Astrocyte of the cerebellum (primary cell): Measurements from ENCODE around the gene FAM167B.
A peak's percentile ranks its signal among the peaks of the same experiment; 100 is the strongest.

Experiments used
- DNase-seq: peaks from one replicate; pipeline ENCODE4 v3.0.0-alpha.2; 2011; ENCODE audit warnings: low read depth
- H3K4me3 ChIP-seq: 2 replicates; pipeline ENCODE4 v1.5.1; 2011; ENCODE audit warnings: mild to moderate bottlenecking, low read depth, low read length, moderate library complexity
- in situ Hi-C: cut with HindIII; loops from 2 replicates; pipeline ENCODE4 v1.10.0; 2017; ENCODE audit warnings: low sequenced_read_pairs
- TF ChIP-seq, protein P1 (sequence below): IDR thresholded peaks from 2 replicates; pipeline ENCODE4 v1.5.1; 2012; ENCODE audit warnings: low read length, low read depth, moderate library complexity, mild to moderate bottlenecking; ENCODE audit errors: missing control alignments

FAM167B gene

DNA sequence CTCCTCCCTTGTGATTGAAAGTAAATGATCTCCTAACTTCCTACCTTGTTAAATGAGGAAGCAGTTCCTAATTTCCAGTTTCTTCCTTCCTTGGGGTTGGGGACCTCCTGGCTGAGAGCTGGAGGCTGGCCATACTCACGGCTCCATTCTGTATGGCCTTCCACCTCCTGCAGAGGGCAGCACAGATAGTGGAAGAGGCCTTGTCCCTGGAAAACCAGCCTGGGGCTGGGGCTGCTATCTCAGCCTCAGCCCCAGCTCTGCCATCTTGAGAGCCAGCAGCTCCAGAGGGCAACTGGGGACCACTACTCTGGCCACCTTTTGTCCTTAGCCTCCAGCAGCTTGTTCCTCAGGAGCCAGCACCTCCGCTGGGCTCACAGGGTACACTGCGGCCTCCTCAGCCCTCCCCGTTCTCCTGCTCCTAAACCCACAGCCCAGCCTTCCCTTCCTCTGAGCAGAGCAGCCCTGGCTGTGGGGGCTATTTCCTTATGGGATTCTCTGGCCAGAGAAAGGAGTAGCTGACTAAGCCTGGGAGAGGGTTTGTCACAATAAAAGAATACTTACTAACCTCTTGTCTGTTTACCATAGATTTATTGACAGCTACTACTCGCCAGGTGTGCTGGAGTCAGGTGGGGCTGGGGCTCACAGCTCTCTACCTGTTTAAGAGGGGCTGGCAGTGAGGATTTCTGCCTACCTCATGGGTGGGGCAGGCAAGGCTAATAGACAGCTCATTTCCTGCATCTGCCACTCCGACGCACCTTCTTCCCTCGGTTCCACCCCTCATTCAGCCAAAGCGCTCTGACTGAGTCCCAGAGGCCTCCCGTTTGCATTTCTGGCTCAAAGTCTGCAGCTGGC lies 31.2 kb upstream of the FAM167B start:
- TF ChIP-seq, protein P1, sequence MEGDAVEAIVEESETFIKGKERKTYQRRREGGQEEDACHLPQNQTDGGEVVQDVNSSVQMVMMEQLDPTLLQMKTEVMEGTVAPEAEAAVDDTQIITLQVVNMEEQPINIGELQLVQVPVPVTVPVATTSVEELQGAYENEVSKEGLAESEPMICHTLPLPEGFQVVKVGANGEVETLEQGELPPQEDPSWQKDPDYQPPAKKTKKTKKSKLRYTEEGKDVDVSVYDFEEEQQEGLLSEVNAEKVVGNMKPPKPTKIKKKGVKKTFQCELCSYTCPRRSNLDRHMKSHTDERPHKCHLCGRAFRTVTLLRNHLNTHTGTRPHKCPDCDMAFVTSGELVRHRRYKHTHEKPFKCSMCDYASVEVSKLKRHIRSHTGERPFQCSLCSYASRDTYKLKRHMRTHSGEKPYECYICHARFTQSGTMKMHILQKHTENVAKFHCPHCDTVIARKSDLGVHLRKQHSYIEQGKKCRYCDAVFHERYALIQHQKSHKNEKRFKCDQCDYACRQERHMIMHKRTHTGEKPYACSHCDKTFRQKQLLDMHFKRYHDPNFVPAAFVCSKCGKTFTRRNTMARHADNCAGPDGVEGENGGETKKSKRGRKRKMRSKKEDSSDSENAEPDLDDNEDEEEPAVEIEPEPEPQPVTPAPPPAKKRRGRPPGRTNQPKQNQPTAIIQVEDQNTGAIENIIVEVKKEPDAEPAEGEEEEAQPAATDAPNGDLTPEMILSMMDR = peak; percentile 88
- in situ Hi-C loops = no loop called here
- H3K4me3 ChIP-seq = no peak overlapping the region
- no peak for DNase-seq

GRCh38 chr1:32216566-32216965 lies 30.5 kb upstream of the FAM167B start:
- TF ChIP-seq, protein P1 = no peak
- H3K4me3 ChIP-seq = no peak overlapping the region
- in situ Hi-C loops = no loop called here
- no peak for DNase-seq

DNA sequence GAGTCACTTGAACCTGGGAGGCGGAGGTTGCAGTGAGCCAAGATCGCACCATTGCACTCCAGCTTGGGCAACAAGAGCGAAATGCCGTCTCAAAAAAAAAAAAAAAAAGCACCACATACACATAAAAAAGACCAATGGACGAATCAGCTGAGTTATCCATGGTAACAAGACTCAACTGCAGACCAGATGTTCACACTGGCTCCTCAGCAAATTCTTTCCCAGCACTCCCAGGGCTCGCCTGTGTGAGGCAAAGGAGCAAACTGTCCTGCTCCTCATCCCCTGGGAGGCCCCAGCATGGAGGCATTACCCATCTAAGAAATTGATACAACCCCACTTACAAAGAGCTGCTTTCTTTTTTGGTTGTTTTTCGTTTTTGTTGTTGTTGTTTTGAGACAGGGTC lies 28.0 kb upstream of the FAM167B start:
- no peak overlapping the region for H3K4me3 ChIP-seq
- in situ Hi-C loops = no loop called here
- TF ChIP-seq, protein P1 = no peak
- no peak for DNase-seq

GRCh38 chr1:32220746-32221580 lies 26.1 kb upstream of the FAM167B start:
- no peak for DNase-seq
- TF ChIP-seq, protein P1 = no peak
- in situ Hi-C loops = no loop called here
- H3K4me3 ChIP-seq = peak overlapping the region; percentile 98

DNA sequence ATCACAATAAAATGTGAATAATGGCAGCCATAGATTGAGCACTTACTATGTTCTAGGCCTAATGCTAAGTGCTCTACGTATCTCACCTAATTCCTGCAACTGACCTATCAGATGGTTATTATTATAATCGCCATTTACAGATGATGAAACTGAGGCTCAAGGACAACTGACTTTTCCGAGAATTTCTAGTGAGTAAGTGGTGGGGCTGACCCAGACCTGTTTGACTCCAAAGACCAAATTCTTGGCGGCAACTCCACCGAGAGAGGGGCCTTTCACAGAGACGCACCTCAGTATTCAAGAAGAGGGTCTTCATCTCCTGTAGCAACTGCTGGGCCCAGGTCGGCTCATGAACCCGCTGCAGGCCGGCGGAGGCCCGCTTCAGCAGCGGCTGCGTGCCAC lies 25.4 kb upstream of the FAM167B start:
- in situ Hi-C loops = no loop called here
- TF ChIP-seq, protein P1 = no peak
- peak overlapping the region; percentile 98 for H3K4me3 ChIP-seq
- DNase-seq = no peak

DNA sequence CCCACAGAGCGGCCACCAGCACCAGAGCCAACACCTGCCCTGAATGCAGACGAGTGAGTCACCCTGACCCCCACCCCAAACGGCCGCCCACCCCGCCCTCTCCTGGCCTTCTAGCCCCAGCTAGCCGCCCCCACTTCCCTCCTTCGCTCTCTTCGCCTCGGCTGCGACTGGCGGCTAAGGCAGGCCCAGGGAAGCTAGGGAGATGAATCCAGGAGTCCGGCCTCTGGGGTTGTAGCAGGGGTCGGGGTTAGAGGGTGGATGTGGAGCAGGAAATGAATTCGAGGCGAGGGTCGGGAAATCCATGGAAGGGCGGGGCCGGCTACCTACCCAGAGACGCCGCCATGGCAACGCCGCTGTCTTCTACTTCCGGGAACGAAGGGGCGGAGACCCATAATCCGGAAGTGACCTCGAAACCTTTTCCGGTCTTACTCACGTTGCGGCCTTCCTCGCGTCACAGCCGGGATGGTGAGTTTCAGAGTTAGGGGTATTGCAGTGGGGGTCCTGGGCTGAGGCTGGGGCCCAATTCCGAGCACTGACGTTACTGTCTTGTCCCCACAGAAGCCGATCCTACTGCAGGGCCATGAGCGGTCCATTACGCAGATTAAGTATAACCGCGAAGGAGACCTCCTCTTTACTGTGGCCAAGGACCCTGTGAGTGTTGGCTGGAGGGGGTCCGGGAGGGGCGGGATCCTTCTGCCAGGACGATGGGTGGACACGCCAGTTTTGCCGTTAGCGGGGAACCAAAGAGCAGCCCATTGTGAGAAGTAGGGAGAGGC lies 24.9 kb upstream of the FAM167B start, which contains the start of the genes EIF3I and TMEM234:
Gene EIF3I, plus strand, starts transcription at position 428 of the 776 bp plus-strand sequence. Its CDS starts 35 bp downstream, at position 463.
Gene TMEM234, minus strand, starts transcription at position 374 of the 776 bp plus-strand sequence. Its CDS starts 31 bp downstream, at position 343.
- peak within 1 kb of the TSS; percentile 98 for H3K4me3 ChIP-seq
- in situ Hi-C loops = no loop called here
- TF ChIP-seq, protein P1 = no peak
- peak; percentile 81 for DNase-seq
